A673 (cell line): ENCODE data around the gene PGRMC1. TPM values are rescaled to one million over a fixed set of nuclear protein-coding genes. Genes with fewer than 3 reads are reported as not detected.

Experiments used
- BruUV-seq: library from RNA; stranded (reverse); fragments of 400-500 nt; replicated peaks from 2 replicates; lab custom pipeline; 2021; lab: Mats Ljungman, UMichigan
- CTCF ChIA-PET: fragments of 300-600 bp; sonication (Branson Sonifier 250); formaldehyde crosslinking; loops from one replicate; lab custom pipeline; 2022; ENCODE audit warnings: antibody characterized with exemption; lab: Charles Lee
- POLR2A ChIA-PET: fragments of 300-600 bp; sonication (Branson Sonifier 250); formaldehyde crosslinking; loops from one replicate; lab custom pipeline; 2022; ENCODE audit warnings: antibody characterized with exemption; ENCODE audit not compliant: low non-redundant PET; lab: Charles Lee
- DNase-seq: peaks from one replicate; pipeline ENCODE4 v3.0.0-alpha.2; 2015; ENCODE audit warnings: low spot score
- H3K27ac ChIP-seq: fragments of 200-600 bp; sonication (generic); 2 replicates; pipeline ENCODE4 v1.5.1; 2016; ENCODE audit warnings: mixed run types, low read depth, mild to moderate bottlenecking, mixed read lengths, antibody characterized with exemption, low read length; ENCODE audit not compliant: poor library complexity, severe bottlenecking
- H3K27me3 ChIP-seq: fragments of 200-600 bp; sonication (generic); replicated peaks from 2 replicates; pipeline ENCODE4 v1.6.1; 2017; ENCODE audit warnings: mixed run types, low read depth, mild to moderate bottlenecking, mixed read lengths, antibody characterized with exemption, low read length; ENCODE audit not compliant: insufficient read depth, poor library complexity
- H3K36me3 ChIP-seq: fragments of 200-600 bp; sonication (generic); 2 replicates; pipeline ENCODE4 v1.6.1; 2016; ENCODE audit warnings: mixed run types, mild to moderate bottlenecking, mixed read lengths, antibody characterized with exemption, low read length; ENCODE audit not compliant: insufficient read depth, poor library complexity, severe bottlenecking
- H3K4me1 ChIP-seq: fragments of 200-600 bp; sonication (generic); 2 replicates; pipeline ENCODE4 v1.6.1; 2017; ENCODE audit warnings: mixed run types, mild to moderate bottlenecking, mixed read lengths, antibody characterized with exemption, low read length; ENCODE audit not compliant: insufficient read depth, poor library complexity, severe bottlenecking
- H3K4me3 ChIP-seq: fragments of 200-600 bp; sonication (generic); 2 replicates; pipeline ENCODE4 v1.5.1; 2016; ENCODE audit warnings: low read depth, mixed run types, mild to moderate bottlenecking, mixed read lengths, low read length; ENCODE audit not compliant: poor library complexity, severe bottlenecking
- H3K9me3 ChIP-seq: fragments of 200-600 bp; sonication (generic); 2 replicates; pipeline ENCODE4 v1.6.1; 2016; ENCODE audit warnings: mixed run types, low read depth, mild to moderate bottlenecking, mixed read lengths, antibody characterized with exemption, low read length; ENCODE audit not compliant: poor library complexity, severe bottlenecking
- CTCF ChIP-seq: fragments of 300-800, 200-600 bp; sonication (generic); conservative IDR thresholded peaks from 2 replicates; pipeline ENCODE4 v1.5.1; 2017; ENCODE audit warnings: low read depth, mild to moderate bottlenecking, antibody characterized with exemption, low read length, moderate library complexity, mixed read lengths
- EZH2 ChIP-seq: fragments of 200-600 bp; sonication (generic); IDR thresholded peaks from 2 replicates; pipeline ENCODE4 v1.6.1; 2017; ENCODE audit warnings: borderline replicate concordance, low read depth, mild to moderate bottlenecking, mixed read lengths, antibody characterized with exemption, low read length; ENCODE audit not compliant: poor library complexity, severe bottlenecking
- intact Hi-C: fragments of 100-400 bp; cut with micrococcal nuclease; formaldehyde crosslinking; loops from one replicate; pipeline ENCODE4 v1.10.0; 2022; ENCODE audit not compliant: unreplicated experiment
- total RNA-seq: library from RNA; stranded (reverse); gene quantifications from 2 replicates; pipeline ENCODE4 v1.2.3, GENCODE V29; 2021

PGRMC1 gene
- total RNA-seq, 1 experiment from 2014 or later: 133 TPM

- Histone ChIP-seq H3K9me3 (no peaks in the 10 kb centered on the region), H3K36me3 (no peaks in the 10 kb centered on the region), H3K27me3 (no peaks in the 10 kb centered on the region), H3K4me1 (no peaks in the 10 kb centered on the region), H3K4me3 (no peak overlapping the region), H3K27ac (no peak overlapping the region)
- POLR2A ChIA-PET: no interaction called here
- BruUV-seq: no TSS peak
- intact Hi-C loops: no loop called here
- CTCF ChIA-PET: no interaction called here
- TF ChIP-seq EZH2: no peak
- TF ChIP-seq CTCF: no peak
- DNase-seq: no peak
Observed at GRCh38 chrX:119189115-119189514, 47.0 kb upstream of the PGRMC1 start.

GRCh38 chrX:119189595-119189994, 46.5 kb upstream of the PGRMC1 start:
- Histone ChIP-seq H3K4me1 (no peaks in the 10 kb centered on the region), H3K27me3 (no peaks in the 10 kb centered on the region), H3K4me3 (no peak overlapping the region), H3K36me3 (no peaks in the 10 kb centered on the region), H3K9me3 (no peaks in the 10 kb centered on the region), H3K27ac (no peak overlapping the region)
- BruUV-seq: no TSS peak
- ChIA-PET CTCF (no interaction called here), POLR2A (no interaction called here)
- intact Hi-C loops: no loop called here
- TF ChIP-seq CTCF (no peak), EZH2 (no peak)
- DNase-seq: no peak

DNA sequence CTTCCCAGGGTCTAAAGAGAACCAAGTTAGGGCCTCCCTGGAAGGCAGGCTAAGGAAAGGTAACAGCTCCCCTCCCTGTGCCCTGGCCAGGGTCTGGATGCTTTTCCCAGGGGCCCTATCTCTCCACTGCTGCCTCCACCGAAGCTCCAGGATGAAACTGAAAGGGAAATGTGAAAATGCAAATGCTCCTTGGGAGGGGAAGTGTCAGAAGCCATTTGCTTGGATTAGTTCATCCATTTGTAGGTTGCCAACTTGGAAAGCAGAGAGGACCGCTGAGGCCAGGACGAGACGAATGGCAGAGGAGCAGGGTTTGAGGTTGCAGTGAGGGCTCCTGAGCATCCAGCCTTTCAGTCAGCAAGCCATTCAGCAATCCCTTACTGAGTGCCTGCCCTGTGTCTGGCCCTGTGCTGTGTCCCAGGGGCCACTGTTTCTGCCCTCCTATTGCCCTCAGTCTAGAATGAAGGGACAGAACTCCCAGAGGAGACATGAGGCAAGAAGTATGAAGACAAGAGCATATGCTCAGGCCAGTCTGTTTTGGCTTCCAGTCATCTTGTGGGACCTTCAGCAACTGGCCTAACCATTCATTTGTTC, 45.9 kb upstream of the PGRMC1 start:
- H3K4me1 ChIP-seq: no peaks in the 10 kb centered on the region
- BruUV-seq: no TSS peak
- H3K27ac ChIP-seq: no peak overlapping the region
- no peaks in the 10 kb centered on the region for H3K9me3 ChIP-seq
- no peak overlapping the region for H3K4me3 ChIP-seq
- DNase-seq: no peak
- ChIA-PET CTCF (no interaction called here), POLR2A (no interaction called here)
- intact Hi-C loops: no loop called here
- no peaks in the 10 kb centered on the region for H3K27me3 ChIP-seq
- no peaks in the 10 kb centered on the region for H3K36me3 ChIP-seq
- TF ChIP-seq CTCF (no peak), EZH2 (no peak)
